ENCODE results near the gene SPTB.
A peak's percentile ranks its signal among the peaks of the same experiment; 100 is the strongest.

SPTB gene

GRCh38 chr14:64891839-64892375 is 12.2 kb upstream of the SPTB start:
- Histone ChIP-seq H3K9me3 (ENCODE audit: control extremely low read depth in 1 of 5, control insufficient read depth in 4 of 5, insufficient read depth in 2 of 5, low read depth in 1 of 5, low read length in 4 of 5) (no peaks in the 10 kb centered on the region), H3K27ac (ENCODE audit: insufficient read depth in 1 of 2, low read depth in 1 of 2, low read length in 2 of 2, poor library complexity in 1 of 2, severe bottlenecking in 2 of 2) (no peak overlapping the region), H3K4me1 (ENCODE audit: control extremely low read depth in 1 of 4, control insufficient read depth in 4 of 4, insufficient read depth in 4 of 4, low read length in 3 of 4) (no peaks in the 10 kb centered on the region), H3K4me3 (ENCODE audit: control insufficient read depth in 1 of 7, extremely low read depth in 1 of 7, insufficient read depth in 4 of 7, low read depth in 2 of 7, low read length in 6 of 7) (no peak overlapping the region), H3K27me3 (replicated peaks in 2 of 5; ENCODE audit: control insufficient read depth in 4 of 5, insufficient read depth in 5 of 5, low read length in 4 of 5) (peaks cover 0 to 6% (median 0%) of the 10 kb centered on the region in 5 experiments), H3K36me3 (ENCODE audit: control insufficient read depth in 4 of 4, insufficient read depth in 4 of 4, low read length in 3 of 4) (no peaks in the 10 kb centered on the region)
- POLR2A ChIA-PET: interaction anchor here (1.2 kb wide), 1 partner anchor 69 kb away, joined by 3 read pairs; no protein-coding TSS in a partner anchor
- no CpG with 5 or more reads among the region's 2 CpGs for WGBS (ENCODE audit: insufficient coverage)
- DNase-seq: peak; percentile 76 to 87 (median 83)
- CTCF ChIA-PET: interaction anchor here (0.7 to 6.7 kb wide), 54 partner anchors 9 to 255 kb away, joined by 3 to 113 read pairs (median 6); partner anchors contain the start of genes FNTB and SPTB

- no peaks in the 10 kb centered on the region for H3K9me3 ChIP-seq (ENCODE audit: control extremely low read depth in 1 of 5, control insufficient read depth in 4 of 5, insufficient read depth in 2 of 5, low read depth in 1 of 5, low read length in 4 of 5)
- 100% methylated on average over 1 of the region's 4 CpGs for WGBS (ENCODE audit: insufficient coverage)
- peak in 1 of 3 donors; percentile 17 for DNase-seq
- H3K36me3 ChIP-seq (ENCODE audit: control insufficient read depth in 4 of 4, insufficient read depth in 4 of 4, low read length in 3 of 4): no peaks in the 10 kb centered on the region
- ChIA-PET CTCF (interaction anchor here (0.6 to 6.7 kb wide), 52 partner anchors 9 to 334 kb away, joined by 3 to 113 read pairs (median 6); partner anchors contain the start of genes FNTB and SPTB), POLR2A (interaction anchor here (1.2 kb wide), 1 partner anchor 68 kb away, joined by 3 read pairs; no protein-coding TSS in a partner anchor)
- no peak overlapping the region for H3K27ac ChIP-seq (ENCODE audit: insufficient read depth in 1 of 2, low read depth in 1 of 2, low read length in 2 of 2, poor library complexity in 1 of 2, severe bottlenecking in 2 of 2)
- H3K4me3 ChIP-seq (ENCODE audit: control insufficient read depth in 1 of 7, extremely low read depth in 1 of 7, insufficient read depth in 4 of 7, low read depth in 2 of 7, low read length in 6 of 7): no peak overlapping the region
- no peaks in the 10 kb centered on the region for H3K4me1 ChIP-seq (ENCODE audit: control extremely low read depth in 1 of 4, control insufficient read depth in 4 of 4, insufficient read depth in 4 of 4, low read length in 3 of 4)
- H3K27me3 ChIP-seq (replicated peaks in 2 of 5; ENCODE audit: control insufficient read depth in 4 of 5, insufficient read depth in 5 of 5, low read length in 4 of 5): peaks cover 0 to 6% (median 2%) of the 10 kb centered on the region in 5 experiments
Measured at GRCh38 chr14:64891173-64891838, 11.6 kb upstream of the SPTB start.

DNA sequence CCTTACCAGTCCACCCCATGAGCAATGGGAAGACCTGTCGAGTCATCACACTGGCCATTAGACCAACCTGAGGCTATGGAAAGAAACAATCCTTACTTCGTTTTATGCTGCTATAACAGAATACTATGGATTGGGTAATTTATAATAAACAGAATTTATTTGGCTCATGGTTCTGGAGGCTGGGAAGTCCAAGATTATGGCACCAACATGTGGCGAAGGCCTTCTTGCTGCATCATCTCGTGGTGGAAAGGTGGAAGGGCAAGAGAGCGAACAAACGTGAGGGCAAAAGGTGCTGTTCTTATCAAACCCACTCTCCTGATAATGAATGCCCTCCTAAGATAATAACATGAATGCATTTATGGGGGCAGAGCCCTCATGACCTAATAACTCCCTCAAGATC is 9.6 kb upstream of the SPTB start:
- H3K4me1 ChIP-seq (ENCODE audit: control extremely low read depth in 1 of 4, control insufficient read depth in 4 of 4, insufficient read depth in 4 of 4, low read length in 3 of 4): no peaks in the 10 kb centered on the region
- no peak overlapping the region for H3K27ac ChIP-seq (ENCODE audit: insufficient read depth in 1 of 2, low read depth in 1 of 2, low read length in 2 of 2, poor library complexity in 1 of 2, severe bottlenecking in 2 of 2)
- CTCF ChIA-PET: interaction anchor here (1.4 to 6.7 kb wide), 9 partner anchors 10 to 217 kb away, joined by 3 to 113 read pairs (median 42); partner anchors contain the start of gene SPTB
- H3K9me3 ChIP-seq (ENCODE audit: control extremely low read depth in 1 of 5, control insufficient read depth in 4 of 5, insufficient read depth in 2 of 5, low read depth in 1 of 5, low read length in 4 of 5): no peaks in the 10 kb centered on the region
- no peak overlapping the region for H3K4me3 ChIP-seq (ENCODE audit: control insufficient read depth in 1 of 7, extremely low read depth in 1 of 7, insufficient read depth in 4 of 7, low read depth in 2 of 7, low read length in 6 of 7)
- no peak for DNase-seq
- peaks cover 0 to 6% (median 3%) of the 10 kb centered on the region in 5 experiments for H3K27me3 ChIP-seq (replicated peaks in 2 of 5; ENCODE audit: control insufficient read depth in 4 of 5, insufficient read depth in 5 of 5, low read length in 4 of 5)
- WGBS (ENCODE audit: insufficient coverage): no CpG with 5 or more reads among the region's 6 CpGs
- POLR2A ChIA-PET: no interaction called here
- no peaks in the 10 kb centered on the region for H3K36me3 ChIP-seq (ENCODE audit: control insufficient read depth in 4 of 4, insufficient read depth in 4 of 4, low read length in 3 of 4)

- WGBS (ENCODE audit: insufficient coverage): 100% methylated on average over 2 of the region's 2 CpGs
- DNase-seq: no peak
- no peak overlapping the region for H3K4me3 ChIP-seq (ENCODE audit: control insufficient read depth in 1 of 7, extremely low read depth in 1 of 7, insufficient read depth in 4 of 7, low read depth in 2 of 7, low read length in 6 of 7)
- H3K9me3 ChIP-seq (ENCODE audit: control extremely low read depth in 1 of 5, control insufficient read depth in 4 of 5, insufficient read depth in 2 of 5, low read depth in 1 of 5, low read length in 4 of 5): no peaks in the 10 kb centered on the region
- H3K36me3 ChIP-seq (ENCODE audit: control insufficient read depth in 4 of 4, insufficient read depth in 4 of 4, low read length in 3 of 4): no peaks in the 10 kb centered on the region
- no peak overlapping the region for H3K27ac ChIP-seq (ENCODE audit: insufficient read depth in 1 of 2, low read depth in 1 of 2, low read length in 2 of 2, poor library complexity in 1 of 2, severe bottlenecking in 2 of 2)
- ChIA-PET POLR2A (no interaction called here), CTCF (interaction anchor here (1.4 kb wide), 1 partner anchor 62 kb away, joined by 10 read pairs; no protein-coding TSS in a partner anchor)
- peaks cover 0 to 5% (median 3%) of the 10 kb centered on the region in 4 experiments for H3K4me1 ChIP-seq (ENCODE audit: control extremely low read depth in 1 of 4, control insufficient read depth in 4 of 4, insufficient read depth in 4 of 4, low read length in 3 of 4)
- H3K27me3 ChIP-seq (replicated peaks in 2 of 5; ENCODE audit: control insufficient read depth in 4 of 5, insufficient read depth in 5 of 5, low read length in 4 of 5): peaks cover 9 to 25% (median 22%) of the 10 kb centered on the region in 5 experiments
Measured at GRCh38 chr14:64885559-64885958, 5.9 kb upstream of the SPTB start.

- peak; percentile 41 to 75 (median 63) for DNase-seq
- POLR2A ChIA-PET: interaction anchor here (0.5 to 1.3 kb wide), 3 partner anchors 10 to 337 kb away, joined by 3 to 4 read pairs (median 3); no protein-coding TSS in a partner anchor
- Histone ChIP-seq H3K9me3 (ENCODE audit: control extremely low read depth in 1 of 5, control insufficient read depth in 4 of 5, insufficient read depth in 2 of 5, low read depth in 1 of 5, low read length in 4 of 5) (no peaks in the 10 kb centered on the region), H3K27ac (ENCODE audit: insufficient read depth in 1 of 2, low read depth in 1 of 2, low read length in 2 of 2, poor library complexity in 1 of 2, severe bottlenecking in 2 of 2) (no peak overlapping the region), H3K36me3 (ENCODE audit: control insufficient read depth in 4 of 4, insufficient read depth in 4 of 4, low read length in 3 of 4) (no peaks in the 10 kb centered on the region), H3K4me1 (ENCODE audit: control extremely low read depth in 1 of 4, control insufficient read depth in 4 of 4, insufficient read depth in 4 of 4, low read length in 3 of 4) (peaks cover 0 to 21% (median 18%) of the 10 kb centered on the region in 4 experiments), H3K27me3 (replicated peaks in 2 of 5; ENCODE audit: control insufficient read depth in 4 of 5, insufficient read depth in 5 of 5, low read length in 4 of 5) (peaks cover 19 to 62% (median 31%) of the 10 kb centered on the region in 5 experiments), H3K4me3 (ENCODE audit: control insufficient read depth in 1 of 7, extremely low read depth in 1 of 7, insufficient read depth in 4 of 7, low read depth in 2 of 7, low read length in 6 of 7) (peak overlapping the region; percentile 37 to 80 (median 66))
- CTCF ChIA-PET: interaction anchor here (1.0 to 7.0 kb wide), 8 partner anchors 10 to 230 kb away, joined by 3 to 77 read pairs (median 4); no protein-coding TSS in a partner anchor
- 4% methylated on average over 41 of the region's 49 CpGs for WGBS (ENCODE audit: insufficient coverage)
Measured at GRCh38 chr14:64880221-64881121, 764 bp upstream of the SPTB start.

GRCh38 chr14:64878837-64879634 is 671 bp downstream of the SPTB start:
- Histone ChIP-seq H3K4me1 (ENCODE audit: control extremely low read depth in 1 of 4, control insufficient read depth in 4 of 4, insufficient read depth in 4 of 4, low read length in 3 of 4) (peaks cover 0 to 21% (median 18%) of the 10 kb centered on the region in 4 experiments), H3K9me3 (ENCODE audit: control extremely low read depth in 1 of 5, control insufficient read depth in 4 of 5, insufficient read depth in 2 of 5, low read depth in 1 of 5, low read length in 4 of 5) (no peaks in the 10 kb centered on the region), H3K4me3 (ENCODE audit: control insufficient read depth in 1 of 7, extremely low read depth in 1 of 7, insufficient read depth in 4 of 7, low read depth in 2 of 7, low read length in 6 of 7) (peak overlapping the region in 6 of 7 experiments; percentile 44 to 80 (median 66)), H3K27ac (ENCODE audit: insufficient read depth in 1 of 2, low read depth in 1 of 2, low read length in 2 of 2, poor library complexity in 1 of 2, severe bottlenecking in 2 of 2) (no peak overlapping the region), H3K36me3 (ENCODE audit: control insufficient read depth in 4 of 4, insufficient read depth in 4 of 4, low read length in 3 of 4) (no peaks in the 10 kb centered on the region), H3K27me3 (replicated peaks in 2 of 5; ENCODE audit: control insufficient read depth in 4 of 5, insufficient read depth in 5 of 5, low read length in 4 of 5) (peaks cover 19 to 62% (median 35%) of the 10 kb centered on the region in 5 experiments)
- no peak for DNase-seq
- WGBS (ENCODE audit: insufficient coverage): 7% methylated on average over 41 of the region's 43 CpGs
- CTCF ChIA-PET: interaction anchor here (1.0 to 7.0 kb wide), 5 partner anchors 10 to 56 kb away, joined by 3 to 77 read pairs (median 15); no protein-coding TSS in a partner anchor
- POLR2A ChIA-PET: interaction anchor here (0.5 kb wide), 1 partner anchor 254 kb away, joined by 3 read pairs; no protein-coding TSS in a partner anchor
